GM19395 (cell line): ENCODE measurements around the gene AKIRIN2.
"Not testable (repeated sequence)": the region's sequence is repeated elsewhere in the genome, so short reads cannot be mapped to it uniquely, and the experiment has no call there.

Source experiments
- ATAC-seq: cut with Tn5 transposase; IDR thresholded peaks from one replicate; pipeline ENCODE4 v1.9.1; 2021; ENCODE audit warnings: mild to moderate bottlenecking, moderate library complexity; ENCODE audit not compliant: unreplicated experiment

Gene AKIRIN2

GRCh38 chr6:87690441-87690840 is 11.6 kb downstream of the AKIRIN2 start:
- ATAC-seq, result no peak

- ATAC-seq, result not testable (repeated sequence)
Measured at GRCh38 chr6:87687893-87688292, 14.1 kb downstream of the AKIRIN2 start.

- no peak for ATAC-seq
Measured at GRCh38 chr6:87687296-87687695, 14.7 kb downstream of the AKIRIN2 start.

- not testable (repeated sequence) for ATAC-seq
Measured at GRCh38 chr6:87686636-87687205, 15.3 kb downstream of the AKIRIN2 start.

GRCh38 chr6:87684895-87685654 is 17.0 kb downstream of the AKIRIN2 start:
- no peak for ATAC-seq

GRCh38 chr6:87683890-87684289 is 18.1 kb downstream of the AKIRIN2 start:
- no peak for ATAC-seq

- no peak for ATAC-seq
Measured at GRCh38 chr6:87682310-87682709, 19.7 kb downstream of the AKIRIN2 start.

GRCh38 chr6:87675004-87675681 is 26.9 kb downstream of the AKIRIN2 start:
- no peak for ATAC-seq

- no peak for ATAC-seq
Measured at GRCh38 chr6:87674290-87674689, 27.7 kb downstream of the AKIRIN2 start.

- no peak for ATAC-seq
Measured at GRCh38 chr6:87673237-87673636, 28.8 kb downstream of the AKIRIN2 start.

- no peak for ATAC-seq
Measured at GRCh38 chr6:87672641-87673040, 29.4 kb downstream of the AKIRIN2 start.

GRCh38 chr6:87671555-87672029 is 30.4 kb downstream of the AKIRIN2 start:
- ATAC-seq, result no peak

GRCh38 chr6:87670707-87671106 is 31.3 kb downstream of the AKIRIN2 start:
- ATAC-seq, result no peak

GRCh38 chr6:87669051-87669450 is 33.0 kb downstream of the AKIRIN2 start:
- no peak for ATAC-seq

- ATAC-seq, result no peak
Measured at GRCh38 chr6:87668013-87668412, 34.0 kb downstream of the AKIRIN2 start.

GRCh38 chr6:87667032-87667431 is 35.0 kb downstream of the AKIRIN2 start:
- no peak for ATAC-seq

GRCh38 chr6:87664921-87665485 is 37.0 kb downstream of the AKIRIN2 start:
- no peak for ATAC-seq

GRCh38 chr6:87663434-87663833 is 38.6 kb downstream of the AKIRIN2 start:
- ATAC-seq, result no peak

GRCh38 chr6:87661503-87661902 is 40.5 kb downstream of the AKIRIN2 start:
- no peak for ATAC-seq

GRCh38 chr6:87661016-87661415 is 41.0 kb downstream of the AKIRIN2 start:
- ATAC-seq, result no peak

GRCh38 chr6:87660226-87660911 is 41.7 kb downstream of the AKIRIN2 start:
- ATAC-seq, result no peak
